Measurements from ENCODE around the gene ANXA2. TPM values are rescaled to one million over a fixed set of nuclear protein-coding genes. Genes with fewer than 3 reads are reported as not detected.

The ANXA2 gene
- total and polyA plus RNA-seq, 10 of the 15 experiments (the other 5 are each of a cell fraction or from before 2014, with no cell fraction given) = 135 to 540 (median 281) TPM

DNA sequence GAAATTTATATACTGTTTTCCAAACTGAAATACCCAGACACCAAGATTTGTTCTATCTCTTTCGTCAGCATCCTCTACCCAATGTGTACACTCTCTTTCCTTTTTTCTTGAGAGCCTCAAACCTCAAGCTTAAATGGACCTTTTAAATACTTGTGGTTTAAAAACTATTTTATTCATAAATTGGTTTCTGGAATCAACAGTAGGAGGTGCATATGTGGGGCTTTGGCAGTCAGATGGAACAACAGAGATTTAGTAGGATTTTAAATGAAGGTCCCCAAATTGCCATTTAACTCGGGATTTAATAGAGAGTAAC is 33.2 kb downstream of the ANXA2 start:
- Histone ChIP-seq H3K4me3 (no peak overlapping the region), H3K79me2 (ENCODE audit: control insufficient read depth, insufficient read depth, low read length) (no peaks in the 10 kb centered on the region), H3K9ac (ENCODE audit: control insufficient read depth, insufficient read depth, low read length) (no peak overlapping the region), H3K9me3 (replicated peaks; ENCODE audit: control insufficient read depth, insufficient read depth, low read length) (no peaks in the 10 kb centered on the region), H3K36me3 (ENCODE audit: control insufficient read depth in 2 of 2, insufficient read depth in 2 of 2, low read length in 1 of 2) (peaks cover 2 to 16% of the 10 kb centered on the region in 2 experiments; a peak in 3 of 4 replicates), H3K4me1 (ENCODE audit: control insufficient read depth, insufficient read depth, low read length) (no peaks in the 10 kb centered on the region), H3K27me3 (replicated peaks in 1 of 2; ENCODE audit: control insufficient read depth in 2 of 2, insufficient read depth in 2 of 2, low read length in 1 of 2) (no peaks in the 10 kb centered on the region), H4K20me1 (ENCODE audit: control insufficient read depth, insufficient read depth) (no peaks in the 10 kb centered on the region), H3K27ac (ENCODE audit: control insufficient read depth, insufficient read depth) (no peak overlapping the region), H2AFZ (ENCODE audit: control insufficient read depth, low read depth, low read length) (no peak overlapping the region), H3K4me2 (ENCODE audit: control insufficient read depth, insufficient read depth) (no peak overlapping the region)
- ChIA-PET RAD21 (ENCODE audit: unreplicated experiment) (interaction anchor here (0.6 kb wide), 1 partner anchor 306 kb away, joined by 4 read pairs; no protein-coding TSS in a partner anchor), CTCF (no interaction called here), POLR2A (no interaction called here), SMC1A (ENCODE audit: uncharacterized antibody, unreplicated experiment) (no interaction called here)
- no TSS peak for BruUV-seq (replicated peaks)
- TF ChIP-seq SP1 (IDR thresholded peaks at IDR 0.05; ENCODE audit: low read depth, low read length) (no peak), SUPT20H (IDR thresholded peaks at IDR 0.05; ENCODE audit: borderline replicate concordance, control insufficient read depth, low read depth, low read length) (no peak), KAT2A (conservative IDR thresholded peaks at IDR 0.05; ENCODE audit: control insufficient read depth, low read depth, low read length) (no peak), HDGF (IDR thresholded peaks at IDR 0.05) (no peak), KLF5 (IDR thresholded peaks at IDR 0.05; ENCODE audit: partially characterized antibody) (no peak), CHD4 (IDR thresholded peaks at IDR 0.05) (no peak), TARDBP (IDR thresholded peaks at IDR 0.05; ENCODE audit: borderline replicate concordance) (no peak), MXI1 (IDR thresholded peaks at IDR 0.05; ENCODE audit: low read depth, low read length) (no peak), NFYB (IDR thresholded peaks at IDR 0.05; ENCODE audit: insufficient read depth, low read depth, low read length) (no peak), ZNF24 (IDR thresholded peaks at IDR 0.05) (no peak)
- TF ChIP-seq, protein P1, sequence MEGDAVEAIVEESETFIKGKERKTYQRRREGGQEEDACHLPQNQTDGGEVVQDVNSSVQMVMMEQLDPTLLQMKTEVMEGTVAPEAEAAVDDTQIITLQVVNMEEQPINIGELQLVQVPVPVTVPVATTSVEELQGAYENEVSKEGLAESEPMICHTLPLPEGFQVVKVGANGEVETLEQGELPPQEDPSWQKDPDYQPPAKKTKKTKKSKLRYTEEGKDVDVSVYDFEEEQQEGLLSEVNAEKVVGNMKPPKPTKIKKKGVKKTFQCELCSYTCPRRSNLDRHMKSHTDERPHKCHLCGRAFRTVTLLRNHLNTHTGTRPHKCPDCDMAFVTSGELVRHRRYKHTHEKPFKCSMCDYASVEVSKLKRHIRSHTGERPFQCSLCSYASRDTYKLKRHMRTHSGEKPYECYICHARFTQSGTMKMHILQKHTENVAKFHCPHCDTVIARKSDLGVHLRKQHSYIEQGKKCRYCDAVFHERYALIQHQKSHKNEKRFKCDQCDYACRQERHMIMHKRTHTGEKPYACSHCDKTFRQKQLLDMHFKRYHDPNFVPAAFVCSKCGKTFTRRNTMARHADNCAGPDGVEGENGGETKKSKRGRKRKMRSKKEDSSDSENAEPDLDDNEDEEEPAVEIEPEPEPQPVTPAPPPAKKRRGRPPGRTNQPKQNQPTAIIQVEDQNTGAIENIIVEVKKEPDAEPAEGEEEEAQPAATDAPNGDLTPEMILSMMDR (IDR thresholded peaks at IDR 0.05 in 2 of 3, conservative IDR thresholded peaks at IDR 0.05 in 1 of 3; ENCODE audit: control insufficient read depth in 2 of 3, extremely low read depth in 1 of 3, insufficient read depth in 1 of 3, low read depth in 3 of 3, low read length in 3 of 3) = no peak
- no peak for FAIRE-seq
- WGBS (ENCODE audit: insufficient coverage, insufficient replicate concordance, low lambda C conversion rate, missing lambda C conversion rate) = 100% methylated on average over 2 of the region's 2 CpGs
- no peak for DNase-seq (ENCODE audit: low read depth, low spot score)
- in situ Hi-C loops (cut with MboI) (loop anchor here (5.0 to 25.0 kb wide), 2 partner anchors 148 to 1473 kb away; no protein-coding TSS in a partner anchor), intact Hi-C loops (cut with micrococcal nuclease; ENCODE audit: unreplicated experiment) (loop anchor here (5.0 kb wide), 1 partner anchor 78 kb away; no protein-coding TSS in a partner anchor)
- no peak for ATAC-seq
